B cell (primary cell): ENCODE measurements around the gene FMN2.

Experiments used
- CTCF ChIP-seq: fragments of 200-600 bp; IDR thresholded peaks from one replicate; pipeline ENCODE4 v1.8.0; 2022; ENCODE audit warnings: antibody characterized with exemption, mild to moderate bottlenecking
- EZH2 ChIP-seq: IDR thresholded peaks from 2 replicates; pipeline ENCODE4 v1.6.1; 2012; ENCODE audit warnings: borderline replicate concordance, low read depth, mild to moderate bottlenecking, moderate library complexity, low read length; ENCODE audit not compliant: insufficient read depth, poor library complexity, severe bottlenecking

DNA sequence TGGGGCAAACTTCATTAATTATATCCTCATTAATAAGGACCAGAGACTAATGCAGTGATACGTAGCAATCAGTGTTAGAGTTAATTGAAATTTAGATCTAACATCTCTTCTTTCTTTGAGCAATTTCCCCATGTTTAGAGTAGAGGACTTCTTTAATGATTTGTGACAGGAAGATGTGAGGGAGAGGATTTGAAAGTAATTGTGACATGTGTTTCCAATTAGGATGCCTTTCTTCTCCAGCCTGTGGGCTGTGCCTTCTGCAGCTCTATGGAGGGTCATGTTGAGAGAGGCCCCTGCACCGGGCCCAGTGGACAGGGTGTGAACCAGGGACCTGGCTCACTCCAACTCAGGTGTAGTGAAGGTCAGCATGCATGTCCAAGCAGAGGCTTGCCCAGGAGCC is 417.3 kb downstream of the FMN2 start:
- no peak for TF ChIP-seq CTCF
- no peak for TF ChIP-seq EZH2
